H1 (cell line): Measurements from ENCODE around the gene ILKAP. TPM values are rescaled to one million over a fixed set of nuclear protein-coding genes. Genes with fewer than 3 reads are reported as not detected.

Experiments
- E2F6 ChIP-seq: IDR thresholded peaks from 2 replicates; pipeline ENCODE4 v1.6.1; 2012; ENCODE audit warnings: inconsistent platforms
- JUND ChIP-seq: IDR thresholded peaks from 2 replicates; pipeline ENCODE4 v1.6.1; 2011; ENCODE audit warnings: mild to moderate bottlenecking, improper control_type of control experiment, low read length
- MAX ChIP-seq: IDR thresholded peaks from 2 replicates; pipeline ENCODE4 v1.6.1; 2012; ENCODE audit warnings: inconsistent platforms
- SAP30 ChIP-seq: fragments of 300-600 bp; sonication (generic); IDR thresholded peaks from 2 replicates; pipeline ENCODE4 v1.7.1; 2012; ENCODE audit warnings: low read length, moderate library complexity, mild to moderate bottlenecking, inconsistent platforms; ENCODE audit not compliant: insufficient read depth, insufficient replicate concordance
- TAF1 ChIP-seq: IDR thresholded peaks from 2 replicates; pipeline ENCODE4 v1.6.1; 2011; ENCODE audit warnings: mild to moderate bottlenecking, low read depth, low read length
- TEAD4 ChIP-seq: IDR thresholded peaks from 2 replicates; pipeline ENCODE4 v1.6.1; 2012; ENCODE audit warnings: low read depth, low read length, inconsistent platforms, mixed read lengths
- polyA plus RNA-seq, 7 experiments: library from polyadenylated mRNA; depleted of rRNA in 3 of 7; stranded (reverse) in 5 of 7; unstranded in 2 of 7; fragments of >200 nt in 5 of 7; fragments of 200-250 nt in 2 of 7; gene quantifications; 1 replicate in 5 of 7; 2 replicates in 1 of 7; 4 replicates in 1 of 7; pipeline versions ENCODE4 v1.2.1 to v1.2.3, GENCODE V29; 2011 to 2013; ENCODE audit warnings: missing spikeins in 2 of 7, mixed read lengths in 2 of 7
- total RNA-seq: library from RNA; stranded (reverse); fragmentation: NEBNext Ultra II Directional; extraction: Animal tissue kit (Norgen Biotek cat#: 25700); gene quantifications from 2 replicates; pipeline ENCODE4 v1.2.1, GENCODE V29; 2021

The ILKAP gene
- total and polyA plus RNA-seq, 2 of the 8 experiments (the other 6 are each of a cell fraction or from before 2014, with no cell fraction given): 23.5 to 33.8 TPM

GRCh38 chr2:238225911-238226697 is 22.6 kb upstream of the ILKAP start (continued):
- no peak for TF ChIP-seq E2F6
- no peak for TF ChIP-seq MAX
- no peak for TF ChIP-seq TAF1
- no peak for TF ChIP-seq TEAD4
- TF ChIP-seq SAP30: no peak
- TF ChIP-seq JUND: no peak
- TF ChIP-seq, all 59 proteins: peak for 0
